ENCODE data around the gene MYRIP.

- no peak for TF ChIP-seq CTCF (IDR thresholded peaks at IDR 0.05; ENCODE audit: insufficient read depth, low read length, poor library complexity, severe bottlenecking)
- TF ChIP-seq EZH2phosphoT487 (conservative IDR thresholded peaks at IDR 0.05; ENCODE audit: low read length): no peak
Measured at GRCh38 chr3:40079203-40079846, 269.9 kb downstream of the MYRIP start.

Data from SU-DHL-6 (cell line).